ENCODE data around the gene PMFBP1. TPM values are rescaled to one million over a fixed set of nuclear protein-coding genes. Genes with fewer than 3 reads are reported as not detected.

PMFBP1 gene
- total RNA-seq, 6 donors from 2014 or later, result 0.15 to 7.3 (median 1.1) TPM

DNA sequence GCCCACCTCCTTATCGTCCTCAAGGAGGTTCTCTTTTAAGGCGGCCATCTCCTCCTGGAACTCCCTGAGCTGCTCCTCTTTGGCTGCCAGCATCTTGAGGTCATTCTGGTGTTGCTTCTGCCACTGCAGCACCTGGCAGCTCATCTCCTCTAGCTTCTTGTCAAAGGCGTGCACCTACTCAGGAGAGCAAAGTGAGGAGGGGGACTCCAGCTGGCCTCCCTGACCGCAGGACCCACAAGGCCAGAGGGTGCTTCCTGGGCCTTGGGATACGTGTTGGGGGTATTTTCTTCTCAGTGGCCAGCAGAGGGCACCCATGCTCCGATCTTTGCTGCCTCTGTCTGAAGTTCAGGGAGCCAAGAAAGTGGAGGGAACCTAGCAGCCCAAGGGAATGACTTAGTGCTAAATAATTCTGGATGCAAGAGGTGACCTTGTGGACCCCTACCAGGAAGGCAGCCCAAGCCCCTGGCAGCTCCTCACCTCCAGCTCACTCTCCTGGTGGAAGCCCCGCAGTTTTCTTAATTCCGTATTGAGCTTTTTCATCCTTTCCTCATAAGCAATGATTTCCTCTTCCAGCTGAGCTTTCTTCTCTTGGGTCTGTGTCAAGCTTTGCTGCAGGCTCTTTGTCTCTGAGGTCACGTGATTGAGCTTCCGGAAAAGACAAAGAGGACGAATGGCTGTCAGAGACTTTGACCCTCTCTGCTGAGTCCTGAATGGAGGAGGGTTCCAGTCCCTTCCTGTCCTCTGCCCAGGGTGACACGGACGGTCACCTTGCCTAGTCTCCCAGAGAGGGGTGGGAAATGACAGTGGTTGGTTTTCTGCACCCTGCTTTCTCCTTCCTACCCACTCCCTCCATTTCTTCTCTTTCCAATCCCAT, 47.0 kb downstream of the PMFBP1 start:
- peak; percentile 81 to 89 for ATAC-seq (ENCODE audit: low FRiP score in 2 of 2)
- peaks cover 0 to 10% (median 6%) of the 10 kb centered on the region in 4 donors for H3K4me1 ChIP-seq
- no peak overlapping the region for H3K4me3 ChIP-seq
- H3K9me3 ChIP-seq, result no peaks in the 10 kb centered on the region
- H3K27me3 ChIP-seq, result no peaks in the 10 kb centered on the region
- TF ChIP-seq, protein P1, sequence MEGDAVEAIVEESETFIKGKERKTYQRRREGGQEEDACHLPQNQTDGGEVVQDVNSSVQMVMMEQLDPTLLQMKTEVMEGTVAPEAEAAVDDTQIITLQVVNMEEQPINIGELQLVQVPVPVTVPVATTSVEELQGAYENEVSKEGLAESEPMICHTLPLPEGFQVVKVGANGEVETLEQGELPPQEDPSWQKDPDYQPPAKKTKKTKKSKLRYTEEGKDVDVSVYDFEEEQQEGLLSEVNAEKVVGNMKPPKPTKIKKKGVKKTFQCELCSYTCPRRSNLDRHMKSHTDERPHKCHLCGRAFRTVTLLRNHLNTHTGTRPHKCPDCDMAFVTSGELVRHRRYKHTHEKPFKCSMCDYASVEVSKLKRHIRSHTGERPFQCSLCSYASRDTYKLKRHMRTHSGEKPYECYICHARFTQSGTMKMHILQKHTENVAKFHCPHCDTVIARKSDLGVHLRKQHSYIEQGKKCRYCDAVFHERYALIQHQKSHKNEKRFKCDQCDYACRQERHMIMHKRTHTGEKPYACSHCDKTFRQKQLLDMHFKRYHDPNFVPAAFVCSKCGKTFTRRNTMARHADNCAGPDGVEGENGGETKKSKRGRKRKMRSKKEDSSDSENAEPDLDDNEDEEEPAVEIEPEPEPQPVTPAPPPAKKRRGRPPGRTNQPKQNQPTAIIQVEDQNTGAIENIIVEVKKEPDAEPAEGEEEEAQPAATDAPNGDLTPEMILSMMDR (IDR thresholded peaks at IDR 0.05), result peak; percentile 57 to 80 (median 74)
- no peak for TF ChIP-seq POLR2A (IDR thresholded peaks at IDR 0.05)
- TF ChIP-seq POLR2AphosphoS5 (IDR thresholded peaks at IDR 0.05), result no peak
- peak overlapping the region in 2 of 4 donors; percentile 25 to 67 for H3K27ac ChIP-seq
- WGBS, 2 donors, result 37 to 44% methylated on average over 10 to 13 of the region's 13 CpGs
- peak in 1 of 2 donors; percentile 56 for DNase-seq
- H3K36me3 ChIP-seq, result no peaks in the 10 kb centered on the region

DNA sequence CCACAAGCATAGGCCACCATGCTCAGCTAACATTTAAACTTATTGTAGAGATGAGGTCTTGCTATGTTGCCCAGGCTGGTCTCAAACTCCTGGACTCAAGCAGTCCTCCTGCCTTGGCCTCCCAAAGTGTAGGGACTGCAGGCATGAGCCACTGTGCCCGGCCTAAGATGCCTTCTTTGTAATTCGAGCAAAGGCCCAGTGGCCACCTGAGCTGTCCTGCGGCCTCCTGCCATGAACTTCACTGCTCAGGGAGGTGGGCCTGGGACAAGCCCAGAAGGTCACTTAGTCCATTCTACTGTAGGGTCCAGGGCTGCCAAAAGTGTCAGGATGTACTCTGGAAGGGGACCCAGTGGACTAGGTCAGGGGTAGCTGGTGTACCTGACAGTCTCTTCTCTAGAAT, 47.8 kb downstream of the PMFBP1 start:
- ATAC-seq (ENCODE audit: low FRiP score in 2 of 2), result no peak
- H3K9me3 ChIP-seq, result no peaks in the 10 kb centered on the region
- no peak overlapping the region for H3K27ac ChIP-seq
- TF ChIP-seq EP300 (IDR thresholded peaks at IDR 0.05) (no peak), POLR2A (IDR thresholded peaks at IDR 0.05) (no peak), POLR2AphosphoS5 (IDR thresholded peaks at IDR 0.05) (no peak)
- TF ChIP-seq, protein P1 (IDR thresholded peaks at IDR 0.05), result no peak
- H3K36me3 ChIP-seq, result no peaks in the 10 kb centered on the region
- H3K4me1 ChIP-seq, result peaks cover 0 to 10% (median 6%) of the 10 kb centered on the region in 4 donors
- no peaks in the 10 kb centered on the region for H3K27me3 ChIP-seq
- WGBS, 2 donors, result 95 to 100% methylated on average over 2 to 3 of the region's 3 CpGs
- no peak overlapping the region for H3K4me3 ChIP-seq
- DNase-seq, result no peak

DNA sequence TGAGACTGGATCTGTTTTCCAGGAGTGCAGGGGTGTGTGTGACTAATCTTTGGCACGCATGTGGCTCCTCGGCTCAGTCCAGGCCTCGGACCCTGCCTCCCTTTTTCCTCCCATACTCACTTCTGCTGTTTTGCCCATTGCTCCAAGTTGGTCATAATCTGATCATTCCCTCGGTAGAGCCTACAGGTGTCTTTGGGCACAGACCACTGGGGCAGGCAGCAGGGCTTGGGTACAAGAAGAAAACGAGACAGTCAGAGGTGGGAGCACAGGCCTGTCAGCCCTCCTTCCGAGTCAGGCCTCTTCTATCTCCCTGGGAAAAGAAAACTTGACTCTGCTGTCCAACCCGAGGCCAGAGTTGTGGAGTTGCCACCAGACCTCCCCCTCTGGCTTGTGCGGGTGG, 48.5 kb downstream of the PMFBP1 start:
- Histone ChIP-seq H3K36me3 (no peaks in the 10 kb centered on the region), H3K27ac (no peak overlapping the region), H3K4me1 (peaks cover 0 to 10% (median 6%) of the 10 kb centered on the region in 4 donors), H3K4me3 (no peak overlapping the region), H3K27me3 (no peaks in the 10 kb centered on the region), H3K9me3 (no peaks in the 10 kb centered on the region)
- DNase-seq (no peak), ATAC-seq (ENCODE audit: low FRiP score in 2 of 2) (no peak)
- 78 to 83% methylated on average over 8 of the region's 8 CpGs for WGBS, 2 donors
- TF ChIP-seq POLR2AphosphoS5 (IDR thresholded peaks at IDR 0.05) (no peak), POLR2A (IDR thresholded peaks at IDR 0.05) (no peak), EP300 (IDR thresholded peaks at IDR 0.05) (no peak)
- TF ChIP-seq, protein P1 (IDR thresholded peaks at IDR 0.05), result no peak

DNA sequence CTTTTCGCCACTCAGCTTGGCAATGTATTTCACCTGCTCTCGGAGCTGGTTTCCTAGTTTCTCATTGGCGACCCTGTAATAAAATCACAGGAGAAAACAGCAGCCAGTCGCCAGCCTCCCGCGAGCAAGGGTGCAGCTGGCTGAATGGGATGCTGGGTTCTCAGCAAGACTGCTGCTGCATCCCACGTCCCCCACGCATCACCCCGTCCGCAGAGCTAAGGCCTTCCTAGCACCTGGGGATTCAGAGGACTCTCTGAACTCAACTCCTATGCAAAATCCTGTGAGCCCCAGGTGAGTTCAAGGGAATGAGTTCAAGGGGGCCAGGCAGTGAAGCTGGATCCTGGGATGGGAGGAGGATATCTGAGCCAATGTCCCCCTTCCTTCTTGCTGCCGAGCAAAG, 49.0 kb downstream of the PMFBP1 start:
- DNase-seq, result no peak
- Histone ChIP-seq H3K27ac (no peak overlapping the region), H3K27me3 (no peaks in the 10 kb centered on the region), H3K9me3 (no peaks in the 10 kb centered on the region), H3K36me3 (no peaks in the 10 kb centered on the region), H3K4me3 (no peak overlapping the region), H3K4me1 (peaks cover 0 to 10% (median 6%) of the 10 kb centered on the region in 4 donors)
- ATAC-seq (ENCODE audit: low FRiP score in 2 of 2), result no peak
- WGBS, 2 donors, result 90 to 92% methylated on average over 8 to 11 of the region's 11 CpGs
- TF ChIP-seq EP300 (IDR thresholded peaks at IDR 0.05) (no peak), POLR2AphosphoS5 (IDR thresholded peaks at IDR 0.05) (no peak), POLR2A (IDR thresholded peaks at IDR 0.05) (no peak)
- TF ChIP-seq, protein P1 (IDR thresholded peaks at IDR 0.05), result no peak
